Lung (tissue), 12 donors: ENCODE results near the gene SPINDOC. TPM values are rescaled to one million over a fixed set of nuclear protein-coding genes. Genes with fewer than 3 reads are reported as not detected.
"Not testable (repeated sequence)": the region's sequence is repeated elsewhere in the genome, so short reads cannot be mapped to it uniquely, and the experiment has no call there.

Experiments
- ATAC-seq: fragments of 200-7000 bp; cut with Tn5 transposase; one replicate; pipeline ENCODE4 v1.9.1; 2020; ENCODE audit warnings: moderate number of reproducible peaks; ENCODE audit not compliant: insufficient read depth, low FRiP score
- DNase-seq, 3 donors: peaks; one replicate each; pipeline ENCODE4 v3.0.0-alpha.2; 2013 to 2017
- H3K27ac ChIP-seq, 2 donors: one replicate each; pipeline ENCODE4 v1.5.1; 2013; ENCODE audit warnings: mild to moderate bottlenecking in 2 of 2, moderate library complexity in 2 of 2, control low read depth in 1 of 2, inconsistent platforms in 1 of 2, low read depth in 1 of 2, low read length in 1 of 2
- H3K27me3 ChIP-seq, 3 donors: one replicate each; pipeline ENCODE4 v1.5.1; 2013; ENCODE audit warnings: low read length in 2 of 3; ENCODE audit not compliant: control insufficient read depth in 3 of 3, insufficient read depth in 3 of 3
- H3K36me3 ChIP-seq, 4 donors: one replicate each; pipeline ENCODE4 v1.5.1; 2013; ENCODE audit warnings: low read length in 4 of 4, mild to moderate bottlenecking in 1 of 4, moderate library complexity in 1 of 4; ENCODE audit not compliant: control insufficient read depth in 4 of 4, insufficient read depth in 4 of 4
- H3K4me1 ChIP-seq, 5 donors: one replicate each; pipeline ENCODE4 v1.5.1; 2013; ENCODE audit warnings: low read length in 5 of 5, mild to moderate bottlenecking in 2 of 5, moderate library complexity in 1 of 5; ENCODE audit not compliant: control insufficient read depth in 5 of 5, insufficient read depth in 5 of 5
- H3K4me3 ChIP-seq: one replicate; pipeline ENCODE4 v1.5.1; 2013; ENCODE audit warnings: mild to moderate bottlenecking, control low read depth, moderate library complexity
- H3K9ac ChIP-seq, 2 donors: one replicate each; pipeline ENCODE4 v1.5.1; 2013; ENCODE audit warnings: low read length in 2 of 2, control low read depth in 1 of 2; ENCODE audit not compliant: insufficient read depth in 1 of 2
- H3K9me3 ChIP-seq, 4 donors: one replicate each; pipeline ENCODE4 v1.5.1; 2013; ENCODE audit warnings: low read length in 3 of 4, mild to moderate bottlenecking in 1 of 4, moderate library complexity in 1 of 4; ENCODE audit not compliant: control insufficient read depth in 4 of 4, insufficient read depth in 3 of 4
- WGBS, 2 donors: extraction: QIAGEN DNeasy Blood & Tissue Kit; methylation state at CpG; one replicate each; pipeline ENCODE4 v1.1.7; 2013; 5-methylcytosine and 5-hydroxymethylcytosine counted together
- polyA plus RNA-seq, 2 donors: library from polyadenylated mRNA; stranded (reverse); fragments of 200-250 nt; gene quantifications; one replicate each; pipeline ENCODE4 v1.2.1, GENCODE V29; 2013
- total RNA-seq, 2 donors: library from RNA; depleted of rRNA in 1 of 2; stranded (reverse); fragments of >200 nt in 1 of 2; gene quantifications; one replicate each; pipeline ENCODE4 v1.2.1, GENCODE V29; 2014 to 2021
- TF ChIP-seq, protein P1 (sequence below): IDR thresholded peaks from 2 replicates; pipeline ENCODE4 v1.5.1; 2012; ENCODE audit warnings: mild to moderate bottlenecking; ENCODE audit errors: control extremely low read depth, extremely low read depth
- donor health status: control.
- donor health status: control.
- donor health status: Bipolar disorder and iron deficiency.
- donor health status: healthy.
- donor health status: DM: yes; HTN: yes; CAD: no.

Gene SPINDOC
- total and polyA plus RNA-seq, 4 donors = 9.9 to 23.9 (median 14.2) TPM

- Histone ChIP-seq H3K4me3 (no peak overlapping the region), H3K27ac (no peak overlapping the region), H3K27me3 (no peaks in the 10 kb centered on the region), H3K36me3 (peaks cover 0 to 9% (median 1%) of the 10 kb centered on the region in 4 donors), H3K9ac (no peak overlapping the region), H3K9me3 (no peaks in the 10 kb centered on the region), H3K4me1 (peaks cover 6 to 12% (median 7%) of the 10 kb centered on the region in 5 donors)
- DNase-seq (no peak), ATAC-seq (no peak)
- TF ChIP-seq, protein P1, sequence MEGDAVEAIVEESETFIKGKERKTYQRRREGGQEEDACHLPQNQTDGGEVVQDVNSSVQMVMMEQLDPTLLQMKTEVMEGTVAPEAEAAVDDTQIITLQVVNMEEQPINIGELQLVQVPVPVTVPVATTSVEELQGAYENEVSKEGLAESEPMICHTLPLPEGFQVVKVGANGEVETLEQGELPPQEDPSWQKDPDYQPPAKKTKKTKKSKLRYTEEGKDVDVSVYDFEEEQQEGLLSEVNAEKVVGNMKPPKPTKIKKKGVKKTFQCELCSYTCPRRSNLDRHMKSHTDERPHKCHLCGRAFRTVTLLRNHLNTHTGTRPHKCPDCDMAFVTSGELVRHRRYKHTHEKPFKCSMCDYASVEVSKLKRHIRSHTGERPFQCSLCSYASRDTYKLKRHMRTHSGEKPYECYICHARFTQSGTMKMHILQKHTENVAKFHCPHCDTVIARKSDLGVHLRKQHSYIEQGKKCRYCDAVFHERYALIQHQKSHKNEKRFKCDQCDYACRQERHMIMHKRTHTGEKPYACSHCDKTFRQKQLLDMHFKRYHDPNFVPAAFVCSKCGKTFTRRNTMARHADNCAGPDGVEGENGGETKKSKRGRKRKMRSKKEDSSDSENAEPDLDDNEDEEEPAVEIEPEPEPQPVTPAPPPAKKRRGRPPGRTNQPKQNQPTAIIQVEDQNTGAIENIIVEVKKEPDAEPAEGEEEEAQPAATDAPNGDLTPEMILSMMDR = no peak
- WGBS, 2 donors = 76 to 85% methylated on average over 2 of the region's 2 CpGs
Measured at GRCh38 chr11:63855975-63856374, 42.7 kb downstream of the SPINDOC start.

DNA sequence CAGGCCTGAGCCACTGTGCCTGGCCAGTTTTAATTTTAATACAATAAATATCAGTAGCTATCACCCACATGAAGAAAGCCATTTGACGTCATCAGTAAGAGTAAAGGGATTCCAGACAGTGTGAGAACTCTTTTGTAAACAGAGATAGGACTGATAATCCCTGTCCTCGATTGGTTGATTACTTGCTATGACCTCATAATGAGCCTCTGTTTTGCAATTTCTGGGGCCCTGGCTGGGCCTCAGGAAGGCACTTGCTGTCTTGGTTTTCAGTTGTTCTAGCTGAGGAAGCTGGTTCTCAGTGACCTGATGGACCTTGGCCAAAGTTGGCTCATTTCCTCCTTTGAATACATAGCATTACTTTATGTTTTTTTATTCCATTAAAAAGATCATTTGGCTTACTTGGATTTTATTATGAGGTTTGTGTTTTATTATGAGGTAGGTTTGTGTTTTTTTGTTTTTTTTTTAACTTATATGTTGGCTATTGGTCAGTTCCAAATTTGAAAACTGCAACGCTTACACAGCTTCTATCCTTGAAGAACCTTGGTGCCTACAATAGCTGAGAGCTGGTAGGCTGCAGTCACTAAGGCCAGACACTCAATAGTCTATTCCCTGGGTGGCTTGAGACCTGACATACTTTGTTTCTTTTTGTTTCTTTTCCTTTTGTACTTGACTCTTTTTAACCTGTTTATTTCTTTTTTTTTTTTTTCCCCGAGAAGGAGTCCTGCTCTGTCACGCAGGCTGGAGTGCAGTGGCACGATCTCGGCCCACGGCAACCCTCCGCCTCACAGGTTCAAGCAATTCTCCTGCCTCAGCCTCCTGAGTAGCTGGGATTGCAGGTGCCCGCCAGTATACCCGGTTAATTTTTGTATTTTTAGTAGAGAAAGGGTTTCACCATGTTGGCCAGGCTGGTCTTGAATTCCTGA lies 45.6 kb downstream of the SPINDOC start:
- H3K4me1 ChIP-seq = peaks cover 0 to 12% (median 0%) of the 10 kb centered on the region in 5 donors
- TF ChIP-seq, protein P1 = no peak
- H3K27me3 ChIP-seq = no peaks in the 10 kb centered on the region
- no peak overlapping the region for H3K4me3 ChIP-seq
- no peak for ATAC-seq
- no peak overlapping the region for H3K9ac ChIP-seq
- peak overlapping the region in 1 of 2 donors; percentile 56 for H3K27ac ChIP-seq
- no peaks in the 10 kb centered on the region for H3K9me3 ChIP-seq
- peaks cover 0 to 5% (median 2%) of the 10 kb centered on the region in 4 donors for H3K36me3 ChIP-seq
- WGBS, 2 donors = 73 to 76% methylated on average over 11 of the region's 11 CpGs
- DNase-seq = peak in 2 of 3 donors; percentile 45 to 50

DNA sequence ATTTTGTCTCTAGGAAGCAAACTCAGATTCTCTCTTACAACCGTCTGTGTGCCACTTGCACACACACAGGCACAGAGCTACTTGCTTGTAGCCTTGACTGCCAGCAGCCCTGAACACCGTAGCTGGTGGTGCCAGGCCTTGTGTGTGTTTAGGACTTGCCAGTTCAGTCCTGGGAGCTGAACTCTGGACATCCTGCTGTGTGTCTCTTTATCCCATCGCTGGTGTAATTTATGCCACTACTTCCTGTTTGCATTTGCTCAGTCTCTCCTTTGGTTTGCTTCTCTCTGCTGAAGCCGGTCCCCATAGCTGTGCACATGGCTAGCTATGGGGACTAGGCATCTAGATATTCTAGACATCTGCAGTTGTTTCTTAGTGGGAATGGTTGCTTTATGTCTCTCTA lies 49.7 kb downstream of the SPINDOC start:
- ATAC-seq (no peak), DNase-seq (no peak)
- peak overlapping the region in 1 of 2 donors; percentile 7 for H3K27ac ChIP-seq
- H3K9me3 ChIP-seq = no peaks in the 10 kb centered on the region
- peaks cover 6 to 19% (median 16%) of the 10 kb centered on the region in 5 donors for H3K4me1 ChIP-seq
- H3K27me3 ChIP-seq = no peaks in the 10 kb centered on the region
- no peak overlapping the region for H3K9ac ChIP-seq
- H3K36me3 ChIP-seq = peaks cover 0 to 5% (median 0%) of the 10 kb centered on the region in 4 donors
- H3K4me3 ChIP-seq = no peak overlapping the region
- TF ChIP-seq, protein P1 = no peak
- WGBS, 2 donors = 9 to 13% methylated on average over 4 of the region's 4 CpGs

- peaks cover 6 to 19% (median 16%) of the 10 kb centered on the region in 5 donors for H3K4me1 ChIP-seq
- DNase-seq, ATAC-seq, H3K27me3 ChIP-seq, H3K36me3 ChIP-seq, H3K27ac ChIP-seq, H3K4me3 ChIP-seq, H3K9ac ChIP-seq, H3K9me3 ChIP-seq: not testable (repeated sequence)
- WGBS, 2 donors = 95 to 96% methylated on average over 6 of the region's 6 CpGs
Measured at GRCh38 chr11:63863620-63864019, 50.4 kb downstream of the SPINDOC start.
